Neural crest cell (in vitro differentiated cells): ENCODE results near the gene NPM1. TPM values are rescaled to one million over a fixed set of nuclear protein-coding genes. Genes with fewer than 3 reads are reported as not detected.
A peak's percentile ranks its signal among the peaks of the same experiment; 100 is the strongest.

ENCODE experiments used
- DNase-seq: peaks from one replicate; pipeline ENCODE4 v3.0.0; 2021; ENCODE audit warnings: low read depth, mixed read lengths, low spot score
- H3K27ac Mint-ChIP-seq: one replicate; pipeline ENCODE4 v1.8.0; 2021; ENCODE audit warnings: mild to moderate bottlenecking, mixed read lengths; ENCODE audit not compliant: unreplicated experiment
- H3K27me3 Mint-ChIP-seq: 2 replicates; pipeline ENCODE4 v1.8.0; 2021; ENCODE audit warnings: low read depth, mild to moderate bottlenecking, mixed read lengths
- H3K36me3 Mint-ChIP-seq: 2 replicates; pipeline ENCODE4 v1.8.0; 2021; ENCODE audit warnings: low read depth, mild to moderate bottlenecking, mixed read lengths
- H3K4me1 Mint-ChIP-seq: 2 replicates; pipeline ENCODE4 v1.8.0; 2021; ENCODE audit warnings: mixed read lengths
- H3K4me3 Mint-ChIP-seq: one replicate; pipeline ENCODE4 v1.8.0; 2021; ENCODE audit warnings: mild to moderate bottlenecking, mixed read lengths
- H3K9me3 Mint-ChIP-seq: 2 replicates; pipeline ENCODE4 v1.8.0; 2021; ENCODE audit warnings: mixed read lengths
- microRNA-seq: library from miRNA; unstranded; fragments of <30 nt; microRNA quantifications from one replicate; pipeline ENCODE4, GENCODE V29; 2020
- total RNA-seq: library from RNA; stranded (reverse); gene quantifications from 2 replicates; pipeline ENCODE4 v1.2.1, GENCODE V29; 2021
- TF ChIP-seq, protein P1 (sequence below): fragments of 200-600 bp; sonication (generic); conservative IDR thresholded peaks from 2 replicates; pipeline ENCODE4 v1.5.0; 2021; ENCODE audit warnings: antibody characterized with exemption, mild to moderate bottlenecking

The NPM1 gene
- total RNA-seq, 1 donor from 2014 or later: 2,514 TPM

DNA sequence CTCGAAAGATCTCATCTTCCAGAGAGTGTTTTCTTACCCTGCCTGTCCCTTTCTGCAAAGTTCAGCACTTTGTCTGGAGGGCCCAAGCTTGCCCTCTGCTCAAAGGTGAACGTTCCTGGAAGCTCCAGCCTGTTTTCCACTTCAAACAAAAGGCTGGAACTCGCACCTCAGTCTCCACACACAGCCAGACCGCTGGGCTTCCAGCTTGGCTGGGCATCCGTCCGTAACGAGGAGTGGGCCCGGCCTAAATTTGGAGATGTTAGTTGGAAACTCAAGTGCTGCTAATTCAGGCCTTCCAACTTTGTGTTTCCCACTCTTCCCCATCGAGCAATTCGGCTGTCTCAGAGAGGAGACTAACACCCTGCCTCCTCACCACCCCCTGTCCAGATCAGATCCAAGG, 66.9 kb downstream of the NPM1 start:
- H3K4me3 Mint-ChIP-seq: no peak overlapping the region
- TF ChIP-seq, protein P1, sequence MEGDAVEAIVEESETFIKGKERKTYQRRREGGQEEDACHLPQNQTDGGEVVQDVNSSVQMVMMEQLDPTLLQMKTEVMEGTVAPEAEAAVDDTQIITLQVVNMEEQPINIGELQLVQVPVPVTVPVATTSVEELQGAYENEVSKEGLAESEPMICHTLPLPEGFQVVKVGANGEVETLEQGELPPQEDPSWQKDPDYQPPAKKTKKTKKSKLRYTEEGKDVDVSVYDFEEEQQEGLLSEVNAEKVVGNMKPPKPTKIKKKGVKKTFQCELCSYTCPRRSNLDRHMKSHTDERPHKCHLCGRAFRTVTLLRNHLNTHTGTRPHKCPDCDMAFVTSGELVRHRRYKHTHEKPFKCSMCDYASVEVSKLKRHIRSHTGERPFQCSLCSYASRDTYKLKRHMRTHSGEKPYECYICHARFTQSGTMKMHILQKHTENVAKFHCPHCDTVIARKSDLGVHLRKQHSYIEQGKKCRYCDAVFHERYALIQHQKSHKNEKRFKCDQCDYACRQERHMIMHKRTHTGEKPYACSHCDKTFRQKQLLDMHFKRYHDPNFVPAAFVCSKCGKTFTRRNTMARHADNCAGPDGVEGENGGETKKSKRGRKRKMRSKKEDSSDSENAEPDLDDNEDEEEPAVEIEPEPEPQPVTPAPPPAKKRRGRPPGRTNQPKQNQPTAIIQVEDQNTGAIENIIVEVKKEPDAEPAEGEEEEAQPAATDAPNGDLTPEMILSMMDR: no peak
- DNase-seq: no peak
- no peak overlapping the region for H3K27ac Mint-ChIP-seq
- H3K4me1 Mint-ChIP-seq: peaks cover 14% of the 10 kb centered on the region
- no peaks in the 10 kb centered on the region for H3K27me3 Mint-ChIP-seq
- no peaks in the 10 kb centered on the region for H3K36me3 Mint-ChIP-seq
- H3K9me3 Mint-ChIP-seq: no peaks in the 10 kb centered on the region

GRCh38 chr5:171455522-171455921, 67.9 kb downstream of the NPM1 start:
- no peak for DNase-seq
- Mint-ChIP-seq H3K4me1 (peaks cover 7% of the 10 kb centered on the region), H3K4me3 (no peak overlapping the region), H3K9me3 (no peaks in the 10 kb centered on the region), H3K36me3 (no peaks in the 10 kb centered on the region), H3K27me3 (no peaks in the 10 kb centered on the region), H3K27ac (no peak overlapping the region)
- TF ChIP-seq, protein P1: no peak

DNA sequence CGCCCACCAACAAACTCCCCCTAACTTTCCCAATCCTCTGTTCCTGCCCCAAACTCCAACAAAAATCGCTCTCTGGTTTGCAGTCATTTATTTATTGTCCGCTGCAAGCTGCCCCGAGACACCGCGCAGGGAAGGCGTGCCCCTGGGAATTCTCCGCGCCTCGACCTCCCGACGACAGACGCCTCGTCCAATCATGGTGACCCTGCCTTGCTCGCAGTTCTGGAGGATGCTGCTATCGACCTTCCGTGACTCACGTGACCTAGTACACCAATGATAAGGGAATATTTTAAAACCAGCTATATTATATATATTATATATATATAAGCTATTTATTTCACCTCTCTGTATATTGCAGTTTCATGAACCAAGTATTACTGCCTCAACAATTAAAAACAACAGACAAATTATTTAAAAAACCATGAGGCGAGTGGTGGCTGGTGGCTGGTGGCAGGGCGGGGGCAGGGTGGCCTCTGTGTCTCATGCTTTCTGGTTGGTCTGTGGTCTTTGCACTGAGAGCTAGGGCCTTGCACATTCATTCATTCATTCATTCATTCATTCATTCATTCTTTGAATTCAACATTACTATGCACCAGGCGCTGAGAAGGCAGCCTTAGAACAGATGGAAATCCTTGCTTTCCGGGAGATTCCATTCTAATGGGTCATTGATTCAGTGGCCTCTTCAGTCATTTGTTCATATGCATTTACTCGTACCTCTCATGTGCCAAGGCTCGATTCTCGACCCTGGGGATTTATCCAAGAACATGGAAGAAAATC, 69.7 kb downstream of the NPM1 start:
- TF ChIP-seq, protein P1: no peak
- Mint-ChIP-seq H3K27me3 (no peaks in the 10 kb centered on the region), H3K27ac (no peak overlapping the region), H3K4me3 (no peak overlapping the region), H3K4me1 (peaks cover 7% of the 10 kb centered on the region), H3K9me3 (no peaks in the 10 kb centered on the region), H3K36me3 (no peaks in the 10 kb centered on the region)
- DNase-seq: no peak

DNA sequence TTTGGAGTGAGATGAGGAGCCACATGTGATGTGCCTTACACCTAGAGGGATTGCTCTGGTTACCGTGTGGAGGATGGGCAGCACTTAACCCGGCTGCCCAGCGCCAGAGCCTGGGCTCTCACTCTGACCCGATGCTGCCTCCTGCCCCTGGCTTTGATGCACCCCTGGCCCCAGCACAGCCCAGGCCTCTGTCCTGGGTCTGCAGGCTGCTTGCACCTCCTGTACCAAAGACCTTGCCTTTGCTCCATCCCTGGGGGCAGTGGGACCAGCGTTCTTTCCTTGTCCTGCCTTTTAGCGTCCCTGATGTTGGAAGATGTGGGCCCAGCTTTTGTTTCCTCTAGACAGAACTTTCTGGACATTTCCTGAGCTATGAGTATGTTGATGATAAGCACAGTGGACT, 72.2 kb downstream of the NPM1 start:
- Mint-ChIP-seq H3K9me3 (no peaks in the 10 kb centered on the region), H3K27ac (peak overlapping the region; percentile 67), H3K36me3 (no peaks in the 10 kb centered on the region), H3K4me3 (no peak overlapping the region), H3K4me1 (peaks cover 7% of the 10 kb centered on the region), H3K27me3 (no peaks in the 10 kb centered on the region)
- TF ChIP-seq, protein P1: no peak
- DNase-seq: no peak

Small RNA genes lying within 50 kb of the gene (microRNA-seq; reads per million reads assigned to microRNA genes)
- gene MIR3912: 5.3 reads per million

Other genes starting within 250 kb of the NPM1 start
- gene TLX3, start 78.6 kb upstream of the NPM1 start, total RNA-seq: 0.51 and 0.52 TPM in 2 replicates
- 2.4 TPM in 2 replicates for gene FGF18, start 31.8 kb downstream of the NPM1 start, total RNA-seq